Left renal pelvis (tissue), 4 donors: ENCODE results near the gene HSPA9. TPM values are rescaled to one million over a fixed set of nuclear protein-coding genes. Genes with fewer than 3 reads are reported as not detected.

Source experiments
- DNase-seq, 4 donors: peaks; one replicate each; pipeline ENCODE4 v3.0.0-alpha.2; 2013; ENCODE audit warnings: low read depth in 4 of 4, low spot score in 3 of 4
- polyA plus RNA-seq, 4 donors: library from polyadenylated mRNA; unstranded; fragments of 120-200 nt; gene quantifications; one replicate each; pipeline ENCODE4 v1.2.1, GENCODE V29; 2013; ENCODE audit not compliant: insufficient read length in 4 of 4

Gene HSPA9
- polyA plus RNA-seq, 4 donors = 172 to 362 (median 318) TPM

DNA sequence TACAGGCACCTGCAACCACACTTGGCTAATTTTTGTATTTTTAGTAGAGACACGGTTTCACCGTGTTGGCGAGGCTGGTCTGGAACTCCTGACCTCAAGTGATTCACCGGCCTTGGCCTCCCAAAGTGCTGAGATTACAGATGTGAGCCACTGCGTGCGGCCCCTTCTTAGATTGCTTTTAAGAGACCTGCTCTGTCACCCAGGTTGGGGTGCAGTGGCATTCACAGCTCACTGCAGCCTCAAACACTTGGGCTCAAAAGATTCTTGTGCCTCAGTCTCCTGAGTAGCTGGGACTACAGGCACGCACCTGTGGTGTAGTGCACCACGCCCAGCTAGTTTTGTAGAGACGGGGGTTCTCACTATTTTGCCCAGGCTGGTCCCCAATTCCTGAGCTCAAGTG, 11.0 kb downstream of the HSPA9 start:
- DNase-seq = no peak

DNA sequence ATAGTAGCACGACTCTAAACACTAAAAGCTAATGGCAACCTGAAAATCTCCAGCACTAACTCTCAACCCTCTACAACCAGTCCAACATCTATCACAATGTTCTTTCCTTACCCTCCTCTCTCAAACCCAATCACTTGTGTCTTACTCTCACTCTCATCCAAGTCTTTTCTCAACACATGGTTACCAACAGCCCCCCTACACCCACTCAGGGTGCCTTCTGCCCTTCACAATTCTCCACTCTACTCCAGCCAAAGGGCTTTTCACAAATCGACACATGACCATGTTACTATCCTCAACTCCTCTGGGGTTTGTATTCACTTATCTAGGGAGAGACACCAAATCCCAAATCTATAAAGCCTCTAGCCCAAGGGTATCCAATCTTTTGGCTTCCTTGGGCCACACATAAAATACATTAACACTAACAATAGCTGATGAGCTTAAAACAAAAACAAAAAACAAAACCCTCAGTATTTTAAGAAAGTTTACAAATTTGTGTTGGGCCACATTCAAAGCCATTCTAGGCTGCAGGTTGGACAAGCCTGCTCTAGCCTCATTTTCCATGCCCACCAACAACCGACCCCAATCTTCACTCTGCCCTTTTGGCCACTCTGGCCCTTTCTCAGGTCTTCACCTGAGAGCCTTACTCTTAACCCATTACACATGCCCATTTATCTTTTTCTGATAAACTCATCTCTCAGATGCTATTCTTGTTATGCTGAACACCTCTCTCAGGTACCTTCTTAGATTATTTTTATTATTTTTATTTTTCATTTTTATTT, 11.7 kb downstream of the HSPA9 start:
- no peak for DNase-seq

DNA sequence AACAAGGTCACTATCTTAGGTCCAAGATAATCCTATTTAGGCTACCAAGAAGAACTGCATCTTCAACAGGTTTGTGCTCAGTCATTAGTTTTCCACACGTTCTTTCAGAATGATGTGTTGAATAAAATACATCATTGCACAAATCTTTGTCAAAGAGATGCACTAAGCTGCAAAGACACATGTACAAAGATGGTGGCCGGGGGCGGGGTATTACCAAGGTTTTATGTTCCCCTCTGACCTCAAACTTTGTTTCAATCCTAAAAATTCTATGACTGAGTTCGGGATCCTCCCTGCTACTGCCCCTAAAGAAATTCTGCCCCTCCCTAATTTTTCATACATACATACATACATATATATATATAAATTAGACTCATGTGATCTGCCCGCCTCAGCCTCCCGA, 14.2 kb downstream of the HSPA9 start:
- DNase-seq = no peak

DNA sequence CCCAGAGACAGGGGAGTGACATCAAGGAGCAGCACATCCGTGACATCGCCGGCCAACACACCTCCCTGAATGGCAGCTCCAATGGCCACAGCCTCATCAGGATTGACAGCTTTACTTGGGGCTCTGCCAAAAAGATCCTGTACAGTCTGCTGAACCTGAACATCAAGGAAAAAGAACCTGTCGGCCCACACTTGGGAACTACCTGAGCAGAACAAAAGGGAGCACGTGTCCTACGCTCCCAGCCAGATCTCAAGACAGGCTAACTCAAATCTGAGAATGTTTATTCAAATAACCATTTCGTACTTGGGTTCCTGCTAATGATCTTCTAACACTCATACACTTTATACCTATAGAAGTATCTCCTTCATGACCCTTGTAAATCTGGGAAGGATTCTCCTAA, 15.3 kb downstream of the HSPA9 start:
- DNase-seq = no peak

DNA sequence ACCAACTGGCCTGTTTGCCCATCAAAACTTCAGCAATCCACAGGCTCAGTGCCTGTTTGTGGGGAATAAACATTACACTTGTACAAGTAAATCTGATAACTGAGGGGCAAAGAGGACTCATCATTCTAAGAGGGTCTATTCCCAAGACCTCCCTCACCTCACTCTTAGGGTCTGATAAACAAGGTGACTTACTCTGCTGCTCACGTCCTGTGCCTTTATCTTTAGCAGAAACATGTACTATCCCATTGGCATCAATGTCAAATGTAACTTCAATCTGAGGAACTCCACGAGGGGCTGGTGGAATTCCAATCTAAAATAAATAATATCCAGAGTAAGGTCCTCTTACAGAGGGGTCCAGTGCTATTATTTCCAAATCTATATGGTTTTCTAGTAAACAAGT, 17.5 kb downstream of the HSPA9 start:
- DNase-seq = no peak

DNA sequence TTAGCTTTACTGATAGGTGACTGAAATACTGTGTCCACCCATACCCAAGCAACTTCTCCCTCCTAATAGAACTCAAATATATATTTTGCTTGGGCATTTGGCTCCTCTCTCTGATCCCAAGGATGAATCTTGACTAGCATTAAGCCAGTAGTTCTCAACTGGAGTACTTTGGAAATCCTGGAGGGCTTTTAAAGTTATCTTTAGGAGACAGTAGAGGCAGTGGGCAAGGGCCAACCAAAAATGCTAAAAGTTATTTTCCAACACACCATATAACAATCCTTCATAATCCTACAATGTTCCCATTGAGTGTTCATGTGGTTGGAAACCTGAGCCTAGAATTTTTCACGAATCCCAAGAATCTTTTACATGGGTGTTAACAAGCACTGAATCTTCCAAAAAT, 21.1 kb downstream of the HSPA9 start:
- no peak for DNase-seq

DNA sequence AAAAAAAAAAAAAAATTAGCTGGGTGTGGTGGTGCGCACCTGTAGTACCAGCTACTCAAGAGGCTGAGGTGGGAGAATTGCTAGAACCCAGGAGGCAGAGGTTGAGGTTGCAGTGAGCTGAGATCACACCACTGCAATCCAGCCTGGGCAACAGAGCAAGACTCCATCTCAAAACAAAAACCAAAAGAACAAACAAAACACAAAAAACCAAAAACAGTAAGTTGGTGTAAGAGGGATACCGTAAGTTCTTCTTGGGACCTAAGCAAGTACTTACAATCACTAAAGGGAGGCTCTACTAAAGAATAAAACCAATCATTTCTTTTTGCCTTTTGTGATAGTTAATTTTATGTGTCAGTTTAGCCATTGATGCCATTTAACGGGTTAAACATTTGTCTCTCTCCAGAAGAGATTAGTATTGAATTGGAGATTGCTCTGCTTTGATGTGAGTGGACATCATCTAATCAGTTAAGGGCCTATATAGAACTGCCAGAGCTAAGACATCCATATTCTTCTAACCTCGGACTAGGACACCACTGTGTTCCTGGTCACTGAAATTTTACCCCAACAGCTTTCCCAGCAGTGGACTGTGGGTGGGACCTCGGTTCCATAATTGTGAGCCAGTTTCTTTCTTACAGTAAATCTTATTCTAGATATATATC, 21.6 kb downstream of the HSPA9 start:
- no peak for DNase-seq

DNA sequence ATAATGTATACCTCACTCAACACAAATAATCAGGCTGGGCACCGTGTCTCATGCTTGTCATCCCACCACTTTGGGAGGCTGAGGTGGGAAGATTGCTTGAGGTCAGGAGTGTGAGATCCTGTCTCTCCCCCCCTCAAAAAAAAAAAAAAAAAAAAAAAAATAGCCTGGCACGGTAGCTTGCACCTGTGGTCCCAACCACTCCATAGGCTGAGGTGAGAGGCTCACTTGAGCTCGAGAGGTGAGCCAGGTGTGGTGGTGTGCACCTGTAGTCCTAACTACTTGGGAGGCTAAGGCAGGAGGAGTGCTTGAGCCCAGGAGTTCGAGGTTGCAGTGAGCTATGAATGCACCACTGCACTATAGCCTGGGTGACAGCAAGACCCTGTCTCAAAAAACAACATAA, 22.5 kb downstream of the HSPA9 start:
- no peak for DNase-seq

DNA sequence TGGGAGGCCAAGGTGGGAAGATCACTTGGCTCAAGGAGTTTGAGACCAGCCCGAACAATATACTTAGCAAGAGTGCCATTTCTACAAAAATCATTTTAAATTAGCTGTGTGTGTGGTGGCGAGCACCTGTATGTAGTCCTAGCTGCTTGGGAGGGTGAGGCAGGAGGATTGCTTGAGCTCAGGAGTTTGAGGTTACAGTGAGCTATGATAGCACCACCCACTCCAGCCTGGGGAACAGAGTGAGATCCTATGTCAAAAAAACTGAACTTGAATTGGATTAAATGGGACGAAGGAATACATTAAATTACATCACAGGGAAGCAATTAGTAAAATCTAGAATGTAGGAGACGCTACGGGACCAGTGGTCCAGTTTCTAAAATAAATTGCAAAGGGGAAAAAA, 25.8 kb downstream of the HSPA9 start:
- DNase-seq = no peak

DNA sequence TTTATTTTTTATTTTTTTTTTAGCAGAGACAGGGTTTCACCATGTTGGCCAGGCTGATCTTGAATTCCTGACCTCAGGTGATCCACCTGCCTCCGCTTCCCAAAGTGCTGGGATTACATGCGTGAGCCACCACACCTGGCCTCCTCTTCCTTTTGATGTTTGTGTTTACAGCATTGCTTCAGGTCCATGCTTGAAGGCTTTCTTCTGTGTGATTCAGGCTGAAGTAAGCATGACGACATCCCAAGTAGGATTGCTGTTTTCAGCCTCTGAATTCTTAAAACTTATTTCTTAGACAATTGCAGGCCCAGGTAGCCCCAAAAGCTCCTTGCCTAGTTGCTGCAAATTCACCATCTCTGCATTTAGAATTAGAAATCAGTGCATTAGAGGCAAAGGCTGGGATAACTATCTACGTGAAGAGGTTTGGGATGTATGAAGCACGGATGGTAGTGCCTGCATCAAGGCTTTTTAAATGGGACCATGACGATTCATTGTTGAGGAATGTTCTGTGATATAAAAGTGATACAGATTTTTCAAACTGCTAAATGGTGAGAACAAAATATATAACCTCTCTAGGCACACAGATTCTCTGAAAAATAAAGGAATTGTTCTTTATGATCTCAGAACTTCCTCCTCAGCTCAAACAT, 29.2 kb downstream of the HSPA9 start:
- DNase-seq = no peak

DNA sequence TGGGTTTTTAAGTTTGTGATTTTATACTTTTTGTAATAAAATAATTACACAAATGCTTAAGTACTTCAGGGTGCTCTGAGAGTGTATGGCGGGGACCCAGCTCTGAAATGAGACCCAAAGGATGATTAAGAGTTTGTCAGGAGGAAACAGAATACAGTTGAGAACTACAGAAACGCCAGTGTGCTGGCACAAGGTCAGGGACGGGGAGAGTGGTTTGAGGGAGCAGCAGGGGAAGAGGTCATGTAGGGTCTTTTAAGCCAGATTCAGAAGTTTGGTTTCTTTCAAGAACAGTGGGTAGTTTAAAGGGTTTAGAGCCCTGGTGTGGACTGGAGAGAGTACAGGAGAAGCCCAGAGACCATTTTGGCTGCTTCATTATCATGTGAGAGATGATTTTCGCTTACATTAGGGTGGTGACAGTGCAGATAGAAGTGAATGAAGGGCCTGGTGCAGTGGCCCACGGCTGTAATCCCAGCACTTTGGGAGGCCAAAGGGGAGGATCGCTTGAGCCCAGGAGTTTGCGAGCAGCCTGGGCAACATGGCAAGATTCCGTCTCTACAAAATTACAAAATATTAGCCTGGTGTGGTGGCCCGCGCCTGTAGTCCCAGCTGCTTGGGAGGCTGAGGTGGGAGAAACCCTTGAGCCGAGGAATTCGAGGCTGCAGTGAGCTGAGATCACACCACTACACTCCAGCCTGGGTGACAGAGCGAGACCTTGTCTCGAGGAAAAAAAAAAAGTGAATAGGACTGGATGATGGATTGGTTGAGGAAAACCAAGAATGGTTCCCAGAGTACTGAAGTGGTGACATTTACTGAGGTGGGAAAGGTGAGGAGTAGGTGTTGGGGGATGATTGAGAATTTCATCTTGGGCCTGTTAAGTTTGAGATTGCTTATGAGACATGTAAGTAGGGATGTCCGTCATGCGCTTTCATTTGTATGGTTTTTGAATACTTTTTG, 30.7 kb downstream of the HSPA9 start:
- DNase-seq = no peak

DNA sequence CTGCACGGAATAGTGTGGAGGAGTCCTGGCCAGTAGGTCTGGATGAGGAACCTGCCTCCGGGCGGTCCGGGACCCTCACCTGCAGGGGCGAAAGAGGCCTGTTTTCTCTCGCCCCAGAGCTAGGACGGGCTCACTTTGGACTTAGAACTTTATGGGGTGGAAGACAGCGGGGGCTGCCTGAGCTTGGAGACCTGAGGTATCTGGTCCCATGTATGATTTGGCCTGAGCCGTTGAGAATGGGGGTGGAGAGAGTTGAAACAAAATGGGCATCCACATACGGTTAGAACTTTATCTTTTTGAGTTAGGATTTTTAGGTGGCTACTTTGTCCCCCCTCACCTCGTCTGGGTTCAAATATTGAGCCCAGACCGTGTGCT, 31.5 kb downstream of the HSPA9 start:
- no peak for DNase-seq

DNA sequence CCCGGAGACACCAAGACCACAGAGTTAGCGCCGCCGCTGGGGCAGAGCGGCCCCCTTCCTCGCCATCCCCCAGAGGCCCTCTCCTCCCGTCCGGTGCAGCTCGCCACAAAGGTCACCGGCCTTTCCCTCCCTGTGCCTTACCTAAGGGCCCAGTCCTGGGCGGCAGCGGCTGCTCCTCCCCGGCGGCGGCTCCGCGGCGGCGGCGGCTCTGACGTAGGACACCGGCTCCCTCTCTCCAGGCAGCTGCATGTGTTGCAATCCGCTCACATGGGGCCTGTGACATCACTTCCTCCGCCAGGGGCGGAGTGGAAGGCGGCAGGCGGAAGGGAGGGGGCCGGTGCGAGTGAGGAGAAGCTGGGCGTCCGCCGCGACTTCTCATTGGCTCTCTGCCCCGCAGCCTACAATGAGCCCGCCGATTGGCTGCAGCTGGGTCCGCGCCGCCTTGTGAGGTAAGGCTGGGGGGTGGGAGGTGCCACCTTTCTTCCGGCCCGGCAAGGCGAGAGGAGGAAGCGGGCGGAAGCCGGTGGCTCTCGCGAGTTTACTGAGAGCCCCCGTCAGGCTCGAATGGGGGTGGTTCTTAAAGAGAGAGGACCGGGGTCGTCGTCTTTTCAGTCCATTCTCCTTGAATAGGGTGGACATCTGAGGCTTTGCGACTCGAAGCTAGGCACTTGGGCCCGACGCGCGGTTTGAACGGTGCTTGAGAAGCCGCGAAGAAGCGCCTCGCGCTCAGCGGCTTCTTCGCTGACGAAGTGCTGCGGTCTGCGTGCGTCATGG, 32.1 kb downstream of the HSPA9 start, which contains the start of gene ETF1:
Gene ETF1, minus strand, starts transcription at position 281 of the 774 bp plus-strand sequence. CDS start 318 bp downstream, outside the sequence.
- DNase-seq = peak; percentile 97 to 99 (median 99)

DNA sequence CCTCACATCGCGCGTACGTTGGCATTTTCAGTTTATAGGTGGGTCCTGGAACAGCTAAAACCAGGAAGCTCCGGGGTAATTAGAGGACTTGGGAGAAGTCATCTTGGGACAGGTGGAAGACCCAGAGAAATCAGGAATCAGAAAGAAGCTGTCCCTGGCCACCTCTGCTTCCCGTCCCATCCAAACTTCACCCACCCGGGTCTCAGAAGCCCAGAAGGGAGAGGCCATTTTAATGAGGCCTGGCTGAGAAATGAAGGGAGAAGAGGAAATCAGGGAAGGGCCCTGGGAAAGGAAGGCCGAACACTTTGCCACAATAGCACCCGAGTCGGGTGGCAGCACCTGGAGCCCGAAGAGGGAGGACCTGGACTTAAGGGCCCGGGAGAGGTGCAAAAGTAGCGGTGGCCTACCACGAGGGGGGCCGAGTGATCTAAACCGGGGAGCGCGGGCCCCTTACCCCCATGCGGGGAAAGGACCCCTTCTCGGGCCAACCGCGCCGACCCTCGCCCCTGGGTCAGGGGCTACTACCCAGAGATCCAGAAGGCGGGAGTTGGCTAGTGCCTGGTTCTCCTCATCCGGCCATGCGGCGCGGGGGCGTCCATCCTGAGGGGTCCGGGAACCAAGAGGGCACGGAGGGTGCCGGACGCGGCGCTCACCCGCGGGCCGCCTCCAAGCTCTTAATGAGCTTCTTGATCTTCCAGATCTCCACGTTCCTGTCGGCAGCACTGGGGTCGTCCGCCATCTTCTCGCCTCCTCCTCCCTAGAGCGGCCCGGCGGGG, 32.8 kb downstream of the HSPA9 start:
- DNase-seq = no peak

DNA sequence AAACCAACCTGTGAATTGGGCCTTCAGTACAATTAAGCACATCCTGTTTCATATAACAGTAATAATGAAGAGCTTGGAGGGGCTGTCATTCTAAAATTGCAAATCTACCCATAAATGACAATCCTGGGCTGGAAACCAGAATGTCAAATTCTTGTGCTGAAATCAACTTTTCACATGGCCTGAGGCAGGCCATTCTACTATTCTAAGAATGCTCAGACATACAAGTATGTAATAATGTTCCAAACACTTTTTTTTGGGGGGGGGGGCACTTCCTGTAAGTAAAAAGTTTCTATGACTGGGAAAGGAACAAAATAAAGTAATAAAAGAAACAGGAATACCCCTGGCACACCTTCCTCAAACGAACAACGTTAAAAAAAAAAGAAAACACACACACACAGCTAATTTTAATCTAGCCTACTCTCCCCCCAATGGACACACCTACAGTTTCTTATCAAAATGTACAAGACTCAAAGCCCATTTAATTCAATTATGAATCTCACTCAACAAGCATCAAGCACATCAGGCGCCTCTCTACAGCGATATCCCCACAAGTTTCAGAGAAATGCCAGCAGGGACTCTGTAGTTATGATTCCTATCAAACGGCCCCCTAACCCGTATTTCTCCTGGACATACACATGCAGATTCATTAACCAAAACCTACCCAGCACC, 33.6 kb downstream of the HSPA9 start:
- DNase-seq = no peak

DNA sequence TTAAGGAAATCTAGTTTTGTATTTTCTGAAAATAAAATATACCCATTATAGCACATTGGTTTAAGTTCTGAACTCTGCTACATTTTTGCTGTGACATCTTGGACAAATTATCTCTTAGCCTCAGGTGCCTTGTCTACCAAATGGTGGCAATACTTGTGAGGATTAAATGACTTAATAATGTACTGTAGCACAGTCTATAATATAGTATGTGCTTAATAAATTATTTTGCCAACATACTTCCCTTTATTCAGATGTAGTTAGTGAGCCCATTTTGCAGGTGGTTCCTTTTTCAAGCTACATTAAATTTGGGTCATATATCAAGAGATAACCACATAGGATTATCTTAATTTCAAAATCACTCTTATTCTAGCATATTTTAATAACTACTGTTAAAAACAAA, 35.4 kb downstream of the HSPA9 start:
- DNase-seq = no peak

DNA sequence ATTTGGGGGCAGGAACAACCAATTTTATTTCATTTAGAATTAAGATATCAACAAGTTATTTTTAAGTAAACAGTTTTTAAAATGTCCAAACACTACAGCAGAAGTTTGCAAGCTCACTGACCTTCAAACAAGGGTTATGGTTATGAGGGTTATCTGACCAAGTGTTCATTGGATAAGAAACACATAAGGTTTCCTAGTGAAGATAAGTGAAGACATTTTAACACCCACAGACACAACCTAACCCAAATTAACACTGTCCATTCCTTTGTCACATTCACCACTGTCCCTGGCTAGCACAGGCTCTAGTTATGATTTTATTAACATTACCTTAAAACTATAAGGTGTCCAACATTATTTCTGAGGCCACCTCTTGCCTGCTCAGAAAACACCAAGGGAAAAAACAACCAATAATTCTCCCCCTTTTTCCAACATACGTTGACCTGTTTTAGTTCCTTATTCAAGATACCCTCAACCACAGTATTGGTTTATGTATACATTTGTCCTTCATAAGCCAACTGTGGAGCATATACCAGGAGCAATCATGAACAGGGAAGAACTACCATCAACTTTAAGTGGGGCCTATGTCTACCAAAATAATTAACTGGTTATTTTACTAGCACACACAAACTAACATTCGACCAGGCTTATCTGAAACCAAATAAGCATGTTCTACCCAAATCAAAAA, 36.1 kb downstream of the HSPA9 start:
- no peak for DNase-seq

DNA sequence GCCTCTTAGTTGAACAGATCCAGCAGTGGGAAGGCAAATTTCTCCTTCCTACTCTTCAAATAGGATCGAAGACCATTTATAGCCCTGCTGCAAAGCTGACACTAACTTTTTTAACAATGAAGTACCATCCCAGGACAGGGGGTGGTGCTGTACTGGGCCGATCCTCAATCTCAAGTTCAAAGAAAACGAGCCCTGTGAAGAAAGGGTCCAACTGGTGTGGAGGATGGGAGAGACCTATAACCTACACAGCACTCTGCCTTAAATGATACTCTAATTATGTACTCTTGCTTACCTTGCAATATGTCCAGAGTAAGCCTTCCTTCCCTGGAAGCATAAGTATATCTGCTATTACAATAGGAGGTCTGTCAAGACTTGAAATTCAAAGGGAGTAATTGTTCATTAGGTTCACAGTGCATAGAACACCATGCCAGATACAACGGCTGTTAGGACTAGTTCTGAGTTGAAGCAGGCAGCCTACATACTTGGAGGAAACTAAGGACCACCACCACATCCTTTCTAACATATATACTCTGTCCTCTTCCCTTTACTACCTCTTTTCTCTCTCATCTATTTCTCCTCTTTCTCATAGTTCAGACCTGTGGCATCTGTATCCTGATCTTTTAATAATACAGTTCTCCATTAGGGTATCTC, 38.4 kb downstream of the HSPA9 start:
- DNase-seq = no peak
